PC-9 (cell line): Measurements from ENCODE around the gene USP24. TPM values are rescaled to one million over a fixed set of nuclear protein-coding genes. Genes with fewer than 3 reads are reported as not detected.

Experiments used
- BruUV-seq: library from RNA; stranded (reverse); fragments of 400-500 nt; replicated peaks from 2 replicates; lab custom pipeline; 2021; lab: Mats Ljungman, UMichigan
- CTCF ChIA-PET: fragments of 300-600 bp; sonication (Branson Sonifier 250); formaldehyde crosslinking; loops from one replicate; lab custom pipeline; 2022; ENCODE audit warnings: antibody characterized with exemption; lab: Charles Lee
- POLR2A ChIA-PET: fragments of 300-600 bp; sonication (Branson Sonifier 250); formaldehyde crosslinking; loops from one replicate; lab custom pipeline; 2022; ENCODE audit warnings: antibody characterized with exemption; ENCODE audit not compliant: unreplicated experiment; lab: Charles Lee
- DNase-seq, 2 experiments: peaks; one replicate each; pipeline versions ENCODE4 v3.0.0 to v3.0.0-alpha.2; 2015 to 2022; ENCODE audit warnings: mixed read lengths in 1 of 2
- H2AFZ ChIP-seq: fragments of 200-600 bp; sonication (generic); 2 replicates; pipeline ENCODE4 v1.8.1; 2017; ENCODE audit warnings: antibody characterized with exemption
- H3F3A ChIP-seq: fragments of 200-600 bp; sonication (generic); 2 replicates; pipeline ENCODE4 v1.8.1; 2017; ENCODE audit warnings: antibody characterized with exemption, mild to moderate bottlenecking, low read depth; ENCODE audit not compliant: insufficient read depth
- H3K27ac ChIP-seq: fragments of 200-600 bp; sonication (generic); 2 replicates; pipeline ENCODE4 v1.6.1; 2016; ENCODE audit warnings: mixed run types
- H3K27me3 ChIP-seq: fragments of 200-600 bp; sonication (generic); 2 replicates; pipeline ENCODE4 v1.6.1; 2016; ENCODE audit warnings: low read depth, mixed run types; ENCODE audit not compliant: insufficient read depth
- H3K36me3 ChIP-seq: fragments of 200-600 bp; sonication (generic); 2 replicates; pipeline ENCODE4 v1.6.1; 2016; ENCODE audit warnings: low read depth, mixed run types
- H3K4me1 ChIP-seq: fragments of 200-600 bp; sonication (generic); replicated peaks from 2 replicates; pipeline ENCODE4 v1.6.1; 2016; ENCODE audit warnings: mixed run types; ENCODE audit not compliant: insufficient read depth
- H3K4me2 ChIP-seq: fragments of 200-600 bp; sonication (generic); 2 replicates; pipeline ENCODE4 v1.6.1; 2017; ENCODE audit warnings: mixed run types
- H3K4me3 ChIP-seq: fragments of 200-600 bp; sonication (generic); 2 replicates; pipeline ENCODE4 v1.6.1; 2016; ENCODE audit warnings: mixed run types
- H3K79me2 ChIP-seq: fragments of 200-600 bp; sonication (generic); 2 replicates; pipeline ENCODE4 v1.6.1; 2017; ENCODE audit warnings: low read depth, mixed run types
- H3K9me2 ChIP-seq: fragments of 200-600 bp; sonication (generic); 2 replicates; pipeline ENCODE4 v1.8.1; 2017; ENCODE audit warnings: mild to moderate bottlenecking; ENCODE audit not compliant: insufficient read depth
- H3K9me3 ChIP-seq: fragments of 200-600 bp; sonication (generic); 2 replicates; pipeline ENCODE4 v1.8.1; 2016; ENCODE audit warnings: low read depth; ENCODE audit not compliant: insufficient read depth
- H4K20me1 ChIP-seq: fragments of 200-600 bp; sonication (generic); 2 replicates; pipeline ENCODE4 v1.8.1; 2017; ENCODE audit not compliant: insufficient read depth
- CTCF ChIP-seq: fragments of 200-600 bp; sonication (generic); conservative IDR thresholded peaks from 2 replicates; pipeline ENCODE4 v1.6.1; 2017; ENCODE audit warnings: mixed run types, antibody characterized with exemption, mild to moderate bottlenecking, moderate library complexity
- EZH2 ChIP-seq: fragments of 200-600 bp; sonication (generic); IDR thresholded peaks from 2 replicates; pipeline ENCODE4 v1.8.0; 2017; ENCODE audit warnings: antibody characterized with exemption, low read depth
- intact Hi-C: fragments of 100-400 bp; cut with micrococcal nuclease; formaldehyde crosslinking; loops from one replicate; pipeline ENCODE4 v1.10.0; 2022; ENCODE audit not compliant: unreplicated experiment
- total RNA-seq: library from RNA; stranded (reverse); gene quantifications from 2 replicates; pipeline ENCODE4 v1.2.3, GENCODE V29; 2021

USP24 gene
- total RNA-seq, 1 experiment from 2014 or later: 61.0 TPM

GRCh38 chr1:55055951-55056631, 159.1 kb downstream of the USP24 start:
- TF ChIP-seq EZH2: no peak
- TF ChIP-seq CTCF: no peak
- Histone ChIP-seq H3K27ac (no peak overlapping the region), H3K79me2 (no peaks in the 10 kb centered on the region), H3K4me1 (no peaks in the 10 kb centered on the region), H3K4me2 (no peak overlapping the region), H2AFZ (no peak overlapping the region), H3K9me3 (no peaks in the 10 kb centered on the region), H3K36me3 (no peaks in the 10 kb centered on the region), H3F3A (no peaks in the 10 kb centered on the region), H4K20me1 (no peaks in the 10 kb centered on the region), H3K9me2 (no peaks in the 10 kb centered on the region), H3K27me3 (no peaks in the 10 kb centered on the region), H3K4me3 (no peak overlapping the region)
- intact Hi-C loops: no loop called here
- no TSS peak for BruUV-seq
- ChIA-PET CTCF (no interaction called here), POLR2A (no interaction called here)
- DNase-seq: no peak

- Histone ChIP-seq H3K4me1 (no peaks in the 10 kb centered on the region), H3K9me3 (no peaks in the 10 kb centered on the region), H3K27me3 (no peaks in the 10 kb centered on the region), H4K20me1 (no peaks in the 10 kb centered on the region), H3K4me2 (no peak overlapping the region), H3K27ac (no peak overlapping the region), H3F3A (no peaks in the 10 kb centered on the region), H3K79me2 (no peaks in the 10 kb centered on the region), H3K4me3 (no peak overlapping the region), H3K9me2 (no peaks in the 10 kb centered on the region), H3K36me3 (no peaks in the 10 kb centered on the region), H2AFZ (no peak overlapping the region)
- intact Hi-C loops: no loop called here
- no TSS peak for BruUV-seq
- CTCF ChIA-PET: no interaction called here
- no peak for DNase-seq
- POLR2A ChIA-PET: no interaction called here
- TF ChIP-seq EZH2 (no peak), CTCF (no peak)
Observed at GRCh38 chr1:55055084-55055882, 159.9 kb downstream of the USP24 start.

- H3K79me2 ChIP-seq: no peaks in the 10 kb centered on the region
Observed at GRCh38 chr1:55054396-55054795, 160.8 kb downstream of the USP24 start.

More at GRCh38 chr1:55054396-55054795, 160.8 kb downstream of the USP24 start:
- POLR2A ChIA-PET: no interaction called here
- H4K20me1 ChIP-seq: no peaks in the 10 kb centered on the region
- H3K27ac ChIP-seq: no peak overlapping the region
- intact Hi-C loops: no loop called here
- H3K4me1 ChIP-seq: no peaks in the 10 kb centered on the region
- no peak for DNase-seq
- no peaks in the 10 kb centered on the region for H3K9me3 ChIP-seq
- H3K36me3 ChIP-seq: no peaks in the 10 kb centered on the region
- H2AFZ ChIP-seq: no peak overlapping the region
- no peaks in the 10 kb centered on the region for H3K27me3 ChIP-seq
- no peaks in the 10 kb centered on the region for H3K9me2 ChIP-seq
- CTCF ChIA-PET: no interaction called here
- no peaks in the 10 kb centered on the region for H3F3A ChIP-seq
- no peak for TF ChIP-seq EZH2
- no peak for TF ChIP-seq CTCF
- H3K4me3 ChIP-seq: no peak overlapping the region
- no peak overlapping the region for H3K4me2 ChIP-seq
- BruUV-seq: no TSS peak
